T-helper 9 cell (primary cell): ENCODE results near the gene NOTCH4.
A peak's percentile ranks its signal among the peaks of the same experiment; 100 is the strongest.

Source experiments
- DNase-seq: peaks from one replicate; pipeline ENCODE4 v3.0.0-alpha.2; 2020

NOTCH4 gene

GRCh38 chr6:32179766-32180405 is 44.0 kb downstream of the NOTCH4 start:
- no peak for DNase-seq

- DNase-seq = no peak
These were observed 45.1 kb downstream of the NOTCH4 start for GRCh38 chr6:32178547-32179440.

- DNase-seq = peak; percentile 85
These were observed 45.9 kb downstream of the NOTCH4 start, which contains the start of gene RNF5 for GRCh38 chr6:32177788-32178546. TSS of gene RNF5 (plus strand) at chr6:32178405. CDS start at chr6:32178512, 107 bp downstream.

GRCh38 chr6:32177183-32177787 is 46.6 kb downstream of the NOTCH4 start:
- DNase-seq = no peak

- no peak for DNase-seq
These were observed 47.2 kb downstream of the NOTCH4 start for GRCh38 chr6:32176476-32177182.

- DNase-seq = peak; percentile 94
These were observed 48.0 kb downstream of the NOTCH4 start, which contains the start of gene AGPAT1 for GRCh38 chr6:32175711-32176475. TSS of gene AGPAT1 (minus strand) at chr6:32176084. CDS start at chr6:32171496, 4,588 bp downstream.

GRCh38 chr6:32175322-32175710 is 48.6 kb downstream of the NOTCH4 start:
- DNase-seq = no peak

GRCh38 chr6:32174416-32174815 is 49.5 kb downstream of the NOTCH4 start:
- DNase-seq = no peak

GRCh38 chr6:32173051-32173727 is 50.7 kb downstream of the NOTCH4 start:
- no peak for DNase-seq

GRCh38 chr6:32171234-32171633 is 52.6 kb downstream of the NOTCH4 start:
- DNase-seq = no peak

GRCh38 chr6:32170294-32170693 is 53.6 kb downstream of the NOTCH4 start:
- no peak for DNase-seq

GRCh38 chr6:32168807-32169591 is 54.9 kb downstream of the NOTCH4 start:
- DNase-seq = no peak

GRCh38 chr6:32168350-32168749 is 55.5 kb downstream of the NOTCH4 start:
- DNase-seq = no peak

GRCh38 chr6:32167761-32168262 is 56.1 kb downstream of the NOTCH4 start:
- DNase-seq = no peak

GRCh38 chr6:32167154-32167760 is 56.6 kb downstream of the NOTCH4 start:
- DNase-seq = no peak

- no peak for DNase-seq
These were observed 57.3 kb downstream of the NOTCH4 start for GRCh38 chr6:32166411-32167061.

- DNase-seq = no peak
These were observed 59.6 kb downstream of the NOTCH4 start, which contains the start of gene EGFL8 for GRCh38 chr6:32164295-32164694. TSS of gene EGFL8 (plus strand) at chr6:32164595. CDS start at chr6:32166166, 1,571 bp downstream.

- no peak for DNase-seq
These were observed 60.2 kb downstream of the NOTCH4 start for GRCh38 chr6:32163559-32164258.
